Stimulated activated naive CD8-positive, alpha-beta T cell treated with anti-CD3 and anti-CD28 coated beads, Interleukin-15, amount 100 ng/mL, for 72 hours (primary cell): ENCODE data around the gene NHLRC2.

Experiments
- ATAC-seq: fragments of 150-1000 bp; cut with Tn5 transposase; 2 replicates; pipeline ENCODE4 v1.10.0; 2021; ENCODE audit warnings: mild to moderate bottlenecking, moderate library complexity
- DNase-seq, 2 donors: peaks; one replicate each; pipeline ENCODE4 v3.0.0; 2021 to 2022
- H3K27ac Mint-ChIP-seq, 2 donors: one replicate each; pipeline ENCODE4 v1.8.0; 2022; ENCODE audit warnings: mild to moderate bottlenecking in 2 of 2, mixed read lengths in 2 of 2, moderate library complexity in 2 of 2
- H3K27me3 Mint-ChIP-seq: one replicate; pipeline ENCODE4 v1.8.0; 2022; ENCODE audit warnings: mixed read lengths
- H3K4me1 Mint-ChIP-seq: one replicate; pipeline ENCODE4 v1.8.0; 2022; ENCODE audit warnings: mild to moderate bottlenecking, mixed read lengths
- H3K4me3 Mint-ChIP-seq, 2 donors: one replicate each; pipeline ENCODE4 v1.8.0; 2022; ENCODE audit warnings: mild to moderate bottlenecking in 2 of 2, mixed read lengths in 2 of 2, moderate library complexity in 1 of 2
- H3K9me3 Mint-ChIP-seq, 2 donors: one replicate each; pipeline ENCODE4 v1.8.0; 2022; ENCODE audit warnings: mixed read lengths in 2 of 2

The NHLRC2 gene

DNA sequence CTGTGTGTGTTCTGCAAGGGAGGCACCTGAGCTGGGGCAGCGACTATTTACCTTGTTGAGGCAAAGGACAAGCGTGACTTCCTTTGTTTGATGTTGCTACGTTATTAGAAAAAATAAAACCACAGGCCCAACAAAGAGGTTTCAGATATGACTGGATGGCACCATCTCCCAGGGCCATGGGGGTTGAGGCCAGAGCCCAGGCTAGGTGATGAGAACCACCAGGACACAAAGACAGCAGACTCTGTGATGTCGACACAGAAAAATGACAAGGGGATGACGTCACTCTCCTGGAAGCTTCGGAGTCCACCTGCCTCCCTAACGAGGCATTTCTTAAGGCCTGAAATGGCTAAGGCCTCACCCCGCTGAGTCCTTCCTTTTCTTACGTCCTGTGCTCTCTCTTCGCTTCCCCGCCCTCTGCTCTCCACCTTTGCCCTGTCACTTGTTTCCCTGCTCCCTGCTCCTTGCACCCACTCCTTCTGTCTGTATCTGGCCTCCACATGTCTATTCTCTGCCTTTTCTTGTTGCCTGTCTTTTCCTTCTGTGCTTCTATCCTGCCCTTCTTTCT is 106.2 kb downstream of the NHLRC2 start:
- peaks cover 33% of the 10 kb centered on the region for H3K27me3 Mint-ChIP-seq
- H3K4me3 Mint-ChIP-seq: peak overlapping the region in 1 of 2 donors; percentile 35
- peaks cover 0 to 5% of the 10 kb centered on the region in 2 donors for H3K9me3 Mint-ChIP-seq
- H3K4me1 Mint-ChIP-seq: peaks cover 46% of the 10 kb centered on the region
- ATAC-seq (peak; percentile 46), DNase-seq (peak; percentile 38 to 50)
- peak overlapping the region; percentile 57 to 75 for H3K27ac Mint-ChIP-seq

DNA sequence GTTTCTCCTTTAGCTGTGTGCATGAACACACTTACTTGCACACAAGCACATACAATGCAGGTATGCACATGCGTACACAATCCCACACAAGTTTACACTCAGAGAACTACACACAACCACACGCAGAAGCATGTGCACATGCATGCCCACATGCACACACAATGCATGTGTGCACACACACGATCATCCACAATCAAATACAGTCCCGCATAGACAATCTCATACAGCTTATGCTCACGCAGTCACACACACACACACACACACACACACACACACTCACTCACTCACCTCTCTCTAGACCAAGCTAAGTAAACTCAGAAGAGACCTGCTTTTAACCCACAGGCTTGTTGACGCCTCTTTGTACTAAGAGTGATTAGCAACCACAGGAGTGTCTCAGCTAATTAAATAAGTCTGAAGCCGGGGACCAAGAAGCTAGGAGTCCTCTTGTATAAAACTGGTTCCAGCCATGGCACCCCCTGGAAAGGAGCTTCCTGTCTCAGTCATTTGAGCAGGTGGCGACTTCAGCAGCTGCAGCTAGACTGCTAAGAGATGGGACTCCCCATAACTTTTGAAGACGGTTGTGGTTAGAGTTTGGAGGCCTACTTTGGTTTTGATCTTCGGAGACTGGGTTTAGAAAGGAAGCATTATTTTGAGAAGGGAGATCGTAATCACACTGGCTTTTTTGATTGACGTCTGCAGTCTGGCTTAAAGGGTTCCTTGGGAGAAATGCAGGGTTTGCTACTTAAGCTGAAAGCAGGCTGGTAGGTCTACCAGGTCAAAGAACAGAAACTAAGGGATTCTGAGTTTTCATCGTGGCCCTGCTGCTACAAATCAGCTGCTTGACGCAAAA is 106.9 kb downstream of the NHLRC2 start:
- ATAC-seq (peak; percentile 94), DNase-seq (peak; percentile 72 to 74)
- H3K27me3 Mint-ChIP-seq: peaks cover 26% of the 10 kb centered on the region
- peak overlapping the region; percentile 14 to 35 for H3K4me3 Mint-ChIP-seq
- H3K27ac Mint-ChIP-seq: peak overlapping the region in 1 of 2 donors; percentile 3
- peaks cover 46% of the 10 kb centered on the region for H3K4me1 Mint-ChIP-seq
- peaks cover 0 to 4% of the 10 kb centered on the region in 2 donors for H3K9me3 Mint-ChIP-seq

DNA sequence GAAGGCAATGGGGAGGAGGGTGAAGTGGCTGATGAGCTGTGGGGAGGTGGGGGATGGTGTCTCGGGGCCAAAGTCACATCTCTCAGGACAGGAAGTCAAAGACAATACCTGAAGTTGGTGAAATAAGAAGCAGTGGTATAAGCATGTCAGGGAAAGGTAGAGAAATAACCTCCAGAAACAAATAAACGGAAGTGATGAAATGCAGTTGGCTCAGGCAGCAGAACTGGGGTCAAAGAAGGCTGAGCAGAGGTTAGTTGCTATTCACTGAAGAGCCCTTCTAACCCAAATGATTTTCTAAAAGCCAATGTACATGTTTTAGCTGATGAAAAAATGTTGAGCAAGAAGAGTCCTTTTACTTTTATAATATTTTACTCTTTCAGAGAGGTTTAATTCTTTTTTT is 110.6 kb downstream of the NHLRC2 start:
- no peak overlapping the region for H3K4me3 Mint-ChIP-seq
- H3K9me3 Mint-ChIP-seq: peaks cover 14 to 22% of the 10 kb centered on the region in 2 donors
- no peak for ATAC-seq
- no peak for DNase-seq
- peaks cover 26% of the 10 kb centered on the region for H3K27me3 Mint-ChIP-seq
- H3K4me1 Mint-ChIP-seq: peaks cover 24% of the 10 kb centered on the region
- H3K27ac Mint-ChIP-seq: no peak overlapping the region

DNA sequence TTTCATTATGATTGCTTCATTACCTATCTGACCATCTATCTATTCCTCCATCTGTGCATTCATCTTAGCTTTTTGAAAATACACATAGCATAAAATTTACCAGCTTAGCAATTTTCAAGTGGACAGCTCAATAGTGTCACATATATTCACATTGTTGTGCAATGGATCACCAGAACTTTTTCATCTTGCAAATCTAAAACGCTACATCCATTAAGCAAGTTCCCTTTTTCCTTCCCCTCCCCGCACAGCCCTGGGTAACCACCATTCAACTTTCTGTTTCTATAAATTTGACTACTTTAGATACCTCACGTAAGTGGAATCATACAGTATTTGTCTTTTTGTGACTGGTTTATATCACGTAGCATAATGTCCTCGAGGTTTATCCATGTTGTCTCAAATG is 111.2 kb downstream of the NHLRC2 start:
- Mint-ChIP-seq H3K9me3 (peaks cover 14 to 23% of the 10 kb centered on the region in 2 donors), H3K4me1 (peaks cover 18% of the 10 kb centered on the region), H3K27ac (no peak overlapping the region), H3K4me3 (no peak overlapping the region), H3K27me3 (peaks cover 26% of the 10 kb centered on the region)
- ATAC-seq (no peak), DNase-seq (no peak)
